GM20000 (cell line): ENCODE results near the gene DPEP2.

ENCODE experiments used
- DNase-seq: peaks from one replicate; pipeline ENCODE4 v3.0.0; 2012; ENCODE audit warnings: low spot score
- TF ChIP-seq, protein P1 (sequence below): IDR thresholded peaks from 2 replicates; pipeline ENCODE4 v1.5.1; 2012; ENCODE audit warnings: mild to moderate bottlenecking, control low read depth; ENCODE audit errors: extremely low read depth, missing control alignments

The DPEP2 gene

GRCh38 chr16:67989322-67990017 is 9.8 kb downstream of the DPEP2 start:
- DNase-seq, result peak; percentile 65
- TF ChIP-seq, protein P1, sequence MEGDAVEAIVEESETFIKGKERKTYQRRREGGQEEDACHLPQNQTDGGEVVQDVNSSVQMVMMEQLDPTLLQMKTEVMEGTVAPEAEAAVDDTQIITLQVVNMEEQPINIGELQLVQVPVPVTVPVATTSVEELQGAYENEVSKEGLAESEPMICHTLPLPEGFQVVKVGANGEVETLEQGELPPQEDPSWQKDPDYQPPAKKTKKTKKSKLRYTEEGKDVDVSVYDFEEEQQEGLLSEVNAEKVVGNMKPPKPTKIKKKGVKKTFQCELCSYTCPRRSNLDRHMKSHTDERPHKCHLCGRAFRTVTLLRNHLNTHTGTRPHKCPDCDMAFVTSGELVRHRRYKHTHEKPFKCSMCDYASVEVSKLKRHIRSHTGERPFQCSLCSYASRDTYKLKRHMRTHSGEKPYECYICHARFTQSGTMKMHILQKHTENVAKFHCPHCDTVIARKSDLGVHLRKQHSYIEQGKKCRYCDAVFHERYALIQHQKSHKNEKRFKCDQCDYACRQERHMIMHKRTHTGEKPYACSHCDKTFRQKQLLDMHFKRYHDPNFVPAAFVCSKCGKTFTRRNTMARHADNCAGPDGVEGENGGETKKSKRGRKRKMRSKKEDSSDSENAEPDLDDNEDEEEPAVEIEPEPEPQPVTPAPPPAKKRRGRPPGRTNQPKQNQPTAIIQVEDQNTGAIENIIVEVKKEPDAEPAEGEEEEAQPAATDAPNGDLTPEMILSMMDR, result no peak

GRCh38 chr16:67988675-67989074 is 10.6 kb downstream of the DPEP2 start:
- TF ChIP-seq, protein P1, result no peak
- DNase-seq, result no peak

GRCh38 chr16:67987460-67988160 is 11.7 kb downstream of the DPEP2 start:
- TF ChIP-seq, protein P1, result no peak
- DNase-seq, result no peak

GRCh38 chr16:67986949-67987348 is 12.3 kb downstream of the DPEP2 start:
- no peak for DNase-seq
- TF ChIP-seq, protein P1, result no peak

DNA sequence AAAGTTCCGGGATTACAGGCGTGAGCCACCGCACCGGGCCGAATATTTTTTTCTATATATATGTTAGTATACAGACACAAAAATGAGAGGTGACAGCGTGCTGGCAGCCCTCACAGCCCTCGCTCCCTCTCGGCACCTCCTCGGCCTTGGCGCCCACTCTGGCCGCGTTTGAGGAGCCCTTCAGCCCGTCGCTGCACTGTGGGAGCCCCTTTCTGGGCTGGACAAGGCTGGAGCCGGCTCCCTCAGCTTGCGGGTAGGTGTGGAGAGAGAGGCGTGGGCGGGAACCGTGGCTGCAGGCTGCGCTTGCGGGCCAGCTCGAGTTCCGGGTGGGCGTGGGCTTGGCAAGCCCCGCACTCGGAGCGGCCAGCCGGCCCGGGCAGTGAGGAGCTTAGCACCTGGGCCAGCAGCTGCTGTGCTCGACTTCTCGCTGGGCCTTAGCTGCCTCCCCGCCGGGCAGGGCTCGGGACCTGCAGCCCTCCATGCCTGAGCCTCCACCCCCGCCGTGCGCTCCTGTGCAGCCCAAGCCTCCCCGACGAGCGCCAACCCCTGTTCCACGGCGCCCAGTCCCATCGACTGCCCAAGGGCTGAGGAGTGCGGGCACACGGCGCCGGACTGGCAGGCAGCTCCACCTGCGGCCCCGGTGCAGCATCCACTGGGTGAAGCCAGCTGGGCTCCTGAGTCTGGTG is 17.1 kb downstream of the DPEP2 start:
- TF ChIP-seq, protein P1, result no peak
- no peak for DNase-seq

GRCh38 chr16:67979955-67980678 is 19.2 kb downstream of the DPEP2 start, which contains the start of gene DPEP3:
TSS of gene DPEP3 (minus strand) at chr16:67980499. CDS start at chr16:67980380, 119 bp downstream.
- no peak for DNase-seq
- TF ChIP-seq, protein P1, result no peak
